Stimulated activated CD4-positive, alpha-beta T cell treated with anti-CD3 and anti-CD28 coated beads, TNF-alpha, amount 100 ng/mL, for 24 hours (primary cell): Measurements from ENCODE around the gene AKT1.

Source experiments
- DNase-seq, 3 experiments: peaks; one replicate each; pipeline ENCODE4 v3.0.0-alpha.2; 2020; ENCODE audit warnings: low read depth in 3 of 3

Gene AKT1

DNA sequence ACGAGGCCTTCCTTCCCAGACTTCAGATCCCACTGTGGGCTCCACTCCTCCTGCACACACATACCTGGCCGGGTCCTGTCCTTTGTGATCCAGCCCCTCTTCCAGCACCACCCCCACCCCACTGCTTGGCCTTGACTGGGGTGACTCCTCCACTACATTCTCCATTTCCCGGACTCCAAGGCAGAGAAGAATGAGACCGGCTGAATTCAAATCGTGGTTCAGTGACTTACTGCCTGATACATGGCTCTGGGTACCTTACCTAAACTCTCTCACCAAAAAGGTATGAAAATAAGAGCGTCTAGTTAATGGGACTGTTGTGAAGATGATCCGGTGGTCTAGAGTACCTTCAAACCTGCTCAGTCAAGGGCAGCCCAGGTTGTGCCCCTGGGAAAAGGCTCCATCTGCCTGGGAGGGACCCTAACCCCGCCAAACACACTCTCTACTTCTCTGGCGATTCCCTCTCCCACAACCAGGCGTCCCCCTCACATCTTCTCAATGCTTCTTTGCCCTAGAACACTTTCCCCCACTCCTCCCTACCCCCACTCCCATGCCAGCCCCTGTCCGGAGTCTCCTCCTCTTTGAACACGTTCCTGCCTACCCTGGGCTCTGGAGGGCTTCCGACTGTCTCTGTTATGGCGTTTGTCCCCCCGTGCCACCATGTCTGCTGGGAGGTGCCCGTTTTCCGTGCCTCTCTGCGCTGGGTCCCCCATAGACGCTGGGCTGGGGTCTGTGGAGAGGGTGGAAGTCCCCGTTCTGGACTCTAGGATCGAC is 3.9 kb upstream of the AKT1 start:
- no peak for DNase-seq

DNA sequence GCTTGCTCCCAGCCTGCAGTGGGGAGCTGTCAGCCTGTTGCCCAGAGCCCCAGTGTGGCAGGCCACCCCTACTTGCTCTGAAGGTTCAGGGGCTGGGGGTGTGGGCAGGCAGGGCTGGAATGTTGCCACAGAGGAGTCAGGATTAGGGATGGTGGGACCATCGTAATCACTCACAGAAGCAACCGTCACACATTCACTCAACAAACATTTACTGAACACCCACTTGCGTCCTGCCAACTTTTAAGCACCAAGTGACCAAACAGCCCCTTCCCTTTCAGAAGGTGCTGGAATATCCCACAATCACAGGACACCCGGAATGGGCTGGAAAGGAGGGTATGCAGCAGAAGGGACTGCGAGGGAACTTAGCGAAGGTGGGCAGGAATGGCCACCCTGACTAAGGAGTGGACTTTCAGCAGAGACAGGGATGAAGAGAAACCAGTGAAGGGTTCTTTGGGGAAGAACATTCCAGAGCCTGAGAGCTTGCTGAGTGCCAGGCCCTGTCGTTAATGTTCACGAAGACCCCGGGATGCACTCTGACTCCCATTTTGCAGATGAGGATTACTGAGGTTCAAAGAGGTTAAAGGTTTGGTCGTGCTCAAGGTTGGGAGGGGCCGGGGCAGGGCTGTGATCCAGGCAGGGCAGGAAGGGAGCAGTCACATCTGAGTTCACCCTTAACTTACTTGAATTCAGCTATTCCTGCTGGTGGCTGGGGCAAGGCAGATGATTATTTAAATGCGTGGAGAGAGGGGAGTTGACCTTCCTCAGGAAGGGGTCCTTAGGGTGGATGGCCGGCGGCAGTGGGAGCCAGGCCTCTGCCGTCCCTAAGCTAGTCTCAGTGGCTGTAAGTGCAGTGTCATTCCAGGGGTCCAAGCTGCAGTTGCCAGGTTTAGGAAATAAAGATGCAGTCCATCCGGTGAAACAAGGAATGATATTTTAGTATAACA is 3.0 kb upstream of the AKT1 start:
- DNase-seq = no peak

DNA sequence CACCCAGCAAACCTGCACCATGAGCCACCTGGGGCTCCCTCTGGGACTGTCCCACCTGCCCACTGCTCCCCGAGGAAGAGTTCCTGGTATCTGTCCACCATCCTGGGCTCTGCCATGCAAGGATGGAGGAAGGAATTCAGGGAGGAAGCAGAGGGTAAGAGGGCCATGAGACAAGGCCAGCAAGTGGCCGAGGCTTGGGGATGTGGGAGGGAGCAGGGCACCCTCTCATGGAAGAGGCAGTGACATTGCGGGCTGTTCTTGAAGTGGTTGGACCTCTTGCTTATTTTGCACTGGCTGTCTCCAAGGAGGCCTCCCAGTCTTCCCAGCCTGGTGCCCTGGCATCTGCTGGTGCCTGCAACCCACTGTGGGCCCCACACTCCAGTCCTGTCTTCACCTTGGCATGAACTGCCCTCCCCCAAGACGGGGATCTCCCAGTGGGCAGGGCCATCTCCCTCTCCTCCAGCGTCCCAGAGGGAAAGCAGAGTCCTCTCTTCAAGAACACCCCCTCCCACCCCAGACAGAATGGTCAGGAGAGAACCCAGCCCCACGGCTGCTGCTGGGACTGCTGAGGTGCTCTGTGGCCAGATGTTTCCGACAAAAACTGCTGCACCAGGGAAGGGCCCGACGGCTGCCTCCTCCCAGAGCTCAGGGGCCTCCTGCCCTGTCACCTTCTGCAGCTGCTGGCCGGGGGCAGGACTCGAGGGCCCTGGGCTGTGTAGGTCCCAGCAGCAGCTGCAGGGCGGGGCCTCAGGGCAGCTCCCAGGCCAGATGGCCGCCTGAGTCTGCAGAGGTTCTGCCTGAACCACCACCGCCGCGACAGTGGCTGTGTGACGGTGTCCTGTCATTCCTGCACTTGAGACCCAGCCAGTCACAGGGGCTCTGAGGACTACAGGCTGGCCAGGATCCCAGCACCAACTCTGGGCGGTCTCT is 1.8 kb upstream of the AKT1 start:
- no peak for DNase-seq

DNA sequence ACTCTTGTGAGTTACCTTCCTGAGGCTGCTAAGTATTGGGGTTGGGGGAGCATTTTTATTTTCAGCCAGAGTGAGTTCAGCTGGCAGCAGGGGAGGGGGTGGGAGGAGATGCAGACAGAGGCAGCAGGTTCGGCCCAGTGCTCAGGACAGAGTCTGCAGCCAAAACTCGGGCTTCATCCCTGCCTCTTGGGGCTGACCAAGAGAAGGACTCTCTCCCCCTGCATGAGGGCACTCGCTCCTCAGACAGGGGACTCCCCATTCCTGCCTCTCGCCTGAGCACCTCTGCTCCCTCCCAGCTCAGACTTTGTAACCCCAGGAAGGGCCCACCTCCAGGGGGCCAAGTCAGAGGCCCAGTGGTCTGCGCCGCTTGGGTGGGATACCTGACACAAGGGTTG is 1.1 kb upstream of the AKT1 start:
- no peak for DNase-seq

DNA sequence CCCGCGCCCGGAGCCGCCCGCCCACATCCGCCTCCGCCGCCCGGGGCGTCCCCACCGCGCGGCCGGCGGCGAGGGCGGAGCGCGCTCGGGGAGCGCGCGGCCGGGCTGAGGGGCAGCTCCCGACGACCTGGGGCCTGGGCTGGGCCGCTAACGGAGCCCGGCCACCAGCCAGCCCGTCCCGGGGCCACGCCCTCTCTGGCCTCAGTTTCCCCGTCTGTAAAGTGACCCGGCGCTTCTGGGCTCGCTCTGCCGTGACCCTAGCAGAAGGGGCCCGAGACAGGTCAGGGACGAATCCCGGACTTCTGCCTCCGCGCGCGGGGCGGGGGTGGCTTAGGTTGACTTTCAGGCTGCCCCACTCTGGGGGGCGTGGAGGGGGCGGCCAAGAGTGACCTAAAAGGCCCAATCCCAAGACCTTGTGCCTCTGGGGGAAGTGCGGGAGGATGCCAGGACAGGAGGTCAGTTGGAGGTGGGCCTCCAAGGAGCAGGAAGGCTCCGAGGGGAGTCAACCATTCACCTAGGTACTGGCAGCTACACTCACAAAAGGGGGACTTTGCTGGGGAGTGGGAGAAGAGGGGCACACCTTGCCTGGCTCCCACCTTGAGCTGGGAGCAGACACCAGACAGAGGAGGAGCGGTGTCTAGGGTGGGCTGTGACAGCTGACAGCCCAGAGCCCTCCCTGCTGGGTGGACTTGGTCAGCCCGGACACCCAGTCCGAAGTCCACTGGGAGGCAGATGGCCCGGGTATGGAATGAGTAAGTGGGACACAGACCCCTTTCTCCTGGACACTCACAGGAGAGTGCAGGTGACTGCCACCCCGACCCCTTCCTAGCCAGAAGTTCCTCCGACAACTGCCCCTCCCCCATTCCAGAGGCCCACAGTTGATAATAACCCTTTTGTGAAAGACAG is 486 bp upstream of the AKT1 start:
- DNase-seq = peak in 2 of 3 experiments; percentile 43 to 66

DNA sequence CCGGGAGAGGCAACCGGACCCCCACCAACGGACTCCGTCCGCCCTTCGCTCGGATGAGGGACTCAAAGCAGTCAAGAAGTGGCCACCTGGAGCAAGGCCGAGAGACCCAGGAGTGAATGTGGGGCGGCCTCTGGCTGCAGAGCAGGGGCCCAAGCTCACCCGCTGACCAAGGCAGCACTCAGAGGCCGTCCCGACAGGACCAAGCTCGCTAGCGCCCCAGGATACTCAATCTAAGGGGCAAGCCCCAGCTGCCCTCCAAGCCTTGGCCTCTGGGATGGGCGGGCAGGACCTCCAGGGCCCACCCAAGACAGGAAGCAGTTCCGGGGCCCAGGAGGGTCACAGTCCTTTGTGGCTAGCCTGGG is 936 bp downstream of the AKT1 start:
- no peak for DNase-seq

DNA sequence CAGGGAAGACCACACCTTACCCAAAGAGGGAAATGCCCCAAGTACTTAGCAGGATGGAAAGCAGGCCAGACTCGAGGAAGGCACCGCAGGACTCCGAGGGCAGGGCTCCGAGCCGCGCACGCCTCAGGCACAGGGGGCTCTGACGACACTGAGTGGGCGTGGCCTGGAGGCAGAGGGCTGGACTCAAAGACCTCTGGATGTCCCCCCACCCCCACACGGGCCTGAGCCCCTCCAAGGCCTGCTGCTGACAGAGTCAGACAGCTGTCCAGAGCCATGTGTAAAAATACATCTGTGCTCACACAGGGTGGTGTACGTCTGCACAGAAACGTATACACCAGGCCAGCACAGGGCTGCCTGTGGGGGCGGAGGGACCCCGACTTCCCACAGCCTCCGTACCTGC is 1.4 kb downstream of the AKT1 start:
- peak in 1 of 3 experiments; percentile 58 for DNase-seq

DNA sequence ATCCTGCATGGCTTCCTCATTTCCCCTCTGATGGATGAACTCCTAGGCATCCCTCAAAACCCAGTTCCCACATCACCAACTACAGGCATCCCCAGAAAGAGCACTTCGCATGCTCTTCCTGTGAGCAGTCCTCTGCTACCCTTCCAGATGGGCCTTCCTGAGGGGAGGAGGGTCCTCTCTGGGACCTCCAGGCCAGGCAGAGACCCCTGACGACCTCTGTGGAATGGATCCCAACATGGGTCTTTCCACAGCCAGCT is 1.9 kb downstream of the AKT1 start:
- DNase-seq = no peak

DNA sequence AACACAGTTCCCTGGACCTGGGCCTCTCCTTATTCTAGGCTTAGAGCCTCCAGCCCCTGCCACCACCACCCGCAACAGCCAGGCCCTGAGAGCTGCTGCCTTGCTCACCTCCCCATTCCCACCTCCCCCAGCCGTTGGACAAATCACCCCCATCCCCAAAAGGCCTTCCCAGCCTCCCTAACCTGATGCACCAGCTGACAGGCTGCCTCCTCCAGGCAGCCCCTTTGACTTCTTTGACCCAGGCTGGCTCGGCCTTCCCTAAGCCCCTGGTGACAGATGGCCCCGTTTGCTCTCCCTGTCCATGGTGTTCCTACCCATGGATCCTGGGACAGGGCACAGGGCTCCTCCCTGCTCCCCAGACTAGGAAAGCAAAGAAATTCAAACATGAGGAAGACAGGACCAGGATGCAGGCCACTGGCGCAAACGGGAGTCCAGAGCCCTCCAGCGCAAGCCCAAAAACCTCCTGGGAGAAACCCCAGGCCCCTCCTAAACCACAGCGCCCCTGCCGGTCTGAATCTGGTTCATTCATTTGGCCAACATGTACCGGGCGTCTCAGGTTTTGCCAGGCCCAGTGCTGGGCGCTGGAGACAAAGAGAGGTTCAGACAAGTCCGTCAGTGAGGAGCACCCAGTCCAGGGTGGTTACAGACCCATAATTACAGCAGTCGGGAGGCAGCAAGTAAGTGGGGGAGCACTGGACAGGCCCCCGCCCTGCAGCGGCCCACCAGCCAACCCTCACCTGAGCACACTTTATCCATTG is 2.4 kb downstream of the AKT1 start:
- DNase-seq = no peak

DNA sequence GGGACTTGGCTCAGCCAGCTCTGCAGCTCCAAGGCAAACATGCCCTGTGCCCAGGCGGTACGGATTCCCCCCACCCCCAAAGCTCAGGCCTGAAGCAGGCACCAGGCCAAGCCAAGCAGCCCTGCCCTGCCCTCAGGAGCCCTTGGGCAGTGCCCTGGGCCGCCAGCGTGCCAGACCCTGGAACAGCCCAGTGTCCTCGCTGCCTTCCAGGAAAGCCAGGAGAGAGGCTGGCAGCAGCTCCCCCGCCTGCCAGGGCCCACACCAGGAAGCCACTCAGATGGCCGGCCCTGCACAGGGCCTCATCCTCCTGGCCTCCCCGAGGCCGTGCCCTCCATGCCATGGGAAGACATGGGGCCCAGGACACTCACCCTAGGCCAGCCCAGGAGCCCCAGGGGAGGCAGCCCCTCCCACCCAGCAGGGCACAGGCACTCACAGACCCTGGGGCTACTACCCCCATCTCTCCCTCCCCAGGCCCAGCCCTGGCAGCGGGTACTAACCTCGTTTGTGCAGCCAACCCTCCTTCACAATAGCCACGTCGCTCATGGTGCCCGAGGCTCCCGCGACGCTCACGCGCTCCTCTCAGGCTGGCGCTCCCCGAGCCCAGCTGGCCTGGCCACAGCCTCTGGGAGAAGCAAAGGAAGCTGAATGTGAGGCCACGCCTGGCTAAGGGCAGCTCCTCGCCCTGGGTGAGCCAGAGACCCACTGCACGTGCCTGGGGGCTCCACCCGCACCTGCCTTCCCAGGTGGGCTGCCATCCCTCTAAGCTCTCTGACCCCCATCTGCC is 3.3 kb downstream of the AKT1 start:
- no peak for DNase-seq

DNA sequence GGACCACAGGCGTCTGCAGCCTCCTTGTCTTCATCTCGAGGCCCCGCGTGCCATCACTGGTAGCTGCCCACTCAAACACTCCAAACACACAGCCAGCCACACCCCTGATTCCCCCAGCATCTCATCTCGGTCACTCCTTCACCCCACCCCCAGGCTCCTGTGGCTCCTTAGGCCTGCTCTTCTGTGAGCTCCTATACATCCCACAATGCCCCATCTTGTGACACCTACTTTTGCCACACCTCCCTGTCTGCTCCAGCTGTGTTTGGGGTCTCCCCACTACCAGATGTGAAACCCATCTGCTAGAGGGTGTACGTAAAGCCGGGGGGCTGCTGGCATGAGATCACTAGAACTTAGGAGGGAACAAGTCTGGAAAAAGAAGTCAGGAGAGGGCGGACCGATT is 4.1 kb downstream of the AKT1 start:
- DNase-seq = no peak

DNA sequence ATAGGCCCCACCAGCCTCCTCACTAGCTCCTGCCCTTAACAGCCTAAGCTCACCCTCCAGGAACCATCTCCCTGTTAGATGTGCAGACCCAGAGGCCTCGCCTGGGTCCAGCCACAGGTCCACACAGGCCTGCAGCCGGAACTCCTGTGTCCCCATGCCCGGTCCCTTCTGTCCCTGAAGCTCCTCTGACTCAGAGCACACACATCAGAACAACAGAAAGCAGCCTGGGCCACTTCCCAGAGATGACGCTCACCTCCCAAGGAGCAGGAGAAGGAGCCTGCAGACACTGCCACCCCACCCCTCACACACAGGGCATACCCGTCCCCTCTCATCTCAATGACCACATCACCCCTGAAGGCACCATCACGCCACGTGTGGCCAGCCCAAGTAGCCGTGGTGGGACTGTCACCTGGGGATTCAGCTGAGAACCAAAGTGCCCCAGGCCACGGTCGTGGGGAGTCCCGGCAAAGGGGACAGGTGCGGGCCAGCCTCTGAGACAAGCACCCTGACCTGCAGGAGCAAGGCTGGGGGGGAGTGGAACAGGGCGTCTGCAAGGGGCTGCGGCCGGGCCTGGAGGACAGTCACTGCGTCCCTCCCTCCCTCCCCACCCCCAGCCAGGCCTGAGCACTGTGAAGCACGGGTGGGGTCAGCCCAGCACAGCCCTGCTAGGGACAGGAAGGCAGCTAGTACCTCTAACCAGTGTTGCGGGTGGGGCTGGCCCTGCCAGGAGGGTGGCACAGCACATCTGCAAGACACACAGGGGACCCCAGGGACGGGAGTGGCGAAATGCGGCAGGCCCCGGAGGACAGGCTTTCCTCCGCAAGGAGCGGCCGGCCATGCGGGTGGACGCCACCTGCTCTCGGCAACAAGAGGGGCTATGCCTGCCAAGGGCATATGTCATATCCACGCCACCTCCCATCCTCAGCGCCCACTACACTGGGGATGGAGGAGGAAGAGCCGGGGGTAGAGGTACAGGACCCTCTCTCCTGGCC is 5.5 kb downstream of the AKT1 start:
- DNase-seq = no peak

DNA sequence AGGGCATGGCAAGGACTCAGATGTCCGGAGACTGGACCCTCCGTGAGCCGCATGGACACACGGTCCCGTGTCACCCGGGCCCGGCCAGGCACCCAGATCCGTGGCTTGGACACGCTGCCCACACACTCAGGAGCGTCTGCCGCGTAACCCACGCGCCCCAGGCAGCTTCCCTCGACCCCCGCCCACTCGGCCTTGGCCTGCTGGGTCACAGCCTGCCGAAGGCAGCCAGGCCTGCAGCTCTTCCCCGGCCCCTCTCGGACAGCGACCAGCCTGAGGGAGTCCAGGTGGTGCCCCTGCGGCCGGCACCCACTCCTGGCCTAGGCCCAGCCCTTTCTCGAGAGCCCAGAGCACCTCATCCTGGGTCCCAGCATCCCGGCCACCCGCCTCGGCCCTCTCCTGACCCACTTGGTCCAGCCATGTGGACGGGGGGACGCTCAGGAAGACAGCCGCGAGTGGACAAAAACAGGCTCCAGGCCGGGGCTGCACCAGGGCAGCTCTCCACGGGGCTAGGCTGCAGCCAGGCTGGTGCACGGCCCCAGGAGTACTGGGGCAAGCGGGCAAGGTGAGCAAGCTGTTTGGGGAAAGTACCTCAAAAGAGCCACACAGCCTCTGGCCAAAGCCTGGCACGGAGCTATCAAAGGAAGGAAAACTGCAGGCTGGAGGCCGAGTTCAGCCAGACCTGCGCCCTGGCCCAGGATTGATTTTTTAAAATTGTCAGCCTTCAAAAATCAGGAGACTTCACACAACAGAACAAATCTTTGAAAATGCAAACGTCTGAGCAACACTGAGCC is 6.5 kb downstream of the AKT1 start:
- DNase-seq = no peak

DNA sequence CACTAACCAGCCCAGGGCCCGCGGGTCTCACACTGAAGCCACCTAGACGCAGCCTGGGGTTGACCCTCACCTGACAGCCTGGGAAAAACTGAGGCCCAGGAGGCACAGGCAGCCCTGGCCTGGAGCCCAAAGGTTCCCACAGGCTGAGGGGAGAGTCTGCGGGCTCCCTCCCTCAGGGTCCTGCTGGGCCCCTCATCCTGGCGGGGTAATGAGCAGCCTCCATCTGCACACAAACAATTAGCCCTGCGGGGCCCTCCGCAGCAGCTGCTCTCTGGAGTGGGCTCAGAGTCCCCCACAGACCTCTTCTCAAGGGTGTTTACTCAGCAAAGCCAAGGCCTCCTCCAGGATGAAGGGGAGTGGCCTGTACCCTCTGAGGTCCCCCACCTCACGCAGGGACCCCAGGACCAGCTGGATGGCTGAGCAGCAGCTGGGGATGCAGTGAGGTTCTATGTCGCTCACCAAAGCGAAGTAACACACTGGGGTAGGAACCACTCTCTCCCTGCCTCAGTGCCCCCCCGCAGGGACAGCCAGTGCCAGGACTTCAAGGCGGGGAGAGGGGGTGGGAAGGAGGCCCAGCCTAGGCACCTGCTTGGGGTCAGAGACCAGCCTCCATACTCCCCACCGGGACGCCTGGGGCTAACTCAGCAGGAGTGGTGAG is 7.3 kb downstream of the AKT1 start:
- DNase-seq = no peak

DNA sequence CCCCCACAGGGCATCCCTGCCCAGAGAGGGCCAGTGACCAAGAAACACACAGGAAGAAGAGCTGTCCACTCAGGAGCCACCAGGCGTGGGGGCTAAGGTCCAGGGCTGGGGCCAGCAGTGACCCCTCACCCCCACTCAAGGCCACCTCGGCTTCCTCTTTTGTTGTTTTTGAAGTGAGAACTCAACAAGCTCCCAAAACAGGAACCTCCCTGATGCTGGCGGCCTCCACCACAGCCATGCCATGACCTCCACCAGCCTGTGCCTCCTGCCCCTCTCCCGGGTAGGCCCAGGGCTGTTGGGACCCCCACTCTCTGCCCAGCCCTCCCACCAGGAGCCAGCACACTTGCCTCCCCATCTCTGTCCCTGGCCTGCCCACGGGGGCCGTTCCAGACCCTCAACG is 7.8 kb downstream of the AKT1 start:
- no peak for DNase-seq

DNA sequence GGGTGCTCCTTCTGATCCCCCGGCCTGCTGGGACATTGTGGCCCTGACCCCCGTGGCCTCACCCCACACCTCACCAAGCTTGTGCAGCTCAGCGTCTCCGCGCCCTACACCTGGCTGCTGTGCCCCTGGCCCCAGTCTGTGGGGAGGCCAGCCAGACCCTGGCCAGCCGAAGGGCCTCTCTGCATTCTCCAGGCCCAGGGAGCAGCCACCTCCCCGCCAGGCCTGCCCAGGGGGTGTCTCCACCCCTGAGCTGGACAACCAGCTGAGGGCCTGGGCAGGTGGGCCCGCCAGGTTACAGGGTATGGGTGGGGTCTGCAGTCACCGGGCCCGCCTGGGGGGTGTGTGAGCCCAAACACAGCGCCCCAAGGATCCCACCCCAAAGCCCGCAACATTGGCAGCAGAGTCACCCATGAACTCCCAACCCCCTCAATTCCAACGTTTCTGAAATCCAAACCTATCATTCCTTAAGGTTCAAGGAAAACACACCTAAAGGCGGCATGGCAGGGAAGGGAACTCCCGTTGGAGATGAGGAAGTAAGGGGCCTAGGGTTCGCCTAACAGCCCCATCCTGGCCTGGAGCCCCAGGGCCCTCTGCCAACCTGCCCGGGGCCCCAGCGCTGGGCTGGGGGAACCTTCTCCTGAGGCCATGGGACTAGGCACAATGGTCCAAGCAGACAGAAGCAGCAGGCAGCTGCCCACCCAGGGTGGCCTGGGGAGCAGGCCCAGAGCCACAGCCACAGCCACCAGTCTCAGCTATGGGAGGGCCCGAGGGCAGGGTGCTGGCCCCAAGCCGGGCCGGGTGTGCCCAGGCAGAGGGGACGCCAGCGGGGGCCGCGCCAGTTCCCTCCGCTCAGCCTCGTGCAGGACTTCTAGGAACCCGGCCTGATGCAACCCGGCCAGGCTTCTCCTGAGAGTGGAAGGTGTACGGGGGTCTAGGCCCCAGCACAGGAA is 8.5 kb downstream of the AKT1 start:
- DNase-seq = no peak
